ENCODE results near the gene FOXO1.

DNA sequence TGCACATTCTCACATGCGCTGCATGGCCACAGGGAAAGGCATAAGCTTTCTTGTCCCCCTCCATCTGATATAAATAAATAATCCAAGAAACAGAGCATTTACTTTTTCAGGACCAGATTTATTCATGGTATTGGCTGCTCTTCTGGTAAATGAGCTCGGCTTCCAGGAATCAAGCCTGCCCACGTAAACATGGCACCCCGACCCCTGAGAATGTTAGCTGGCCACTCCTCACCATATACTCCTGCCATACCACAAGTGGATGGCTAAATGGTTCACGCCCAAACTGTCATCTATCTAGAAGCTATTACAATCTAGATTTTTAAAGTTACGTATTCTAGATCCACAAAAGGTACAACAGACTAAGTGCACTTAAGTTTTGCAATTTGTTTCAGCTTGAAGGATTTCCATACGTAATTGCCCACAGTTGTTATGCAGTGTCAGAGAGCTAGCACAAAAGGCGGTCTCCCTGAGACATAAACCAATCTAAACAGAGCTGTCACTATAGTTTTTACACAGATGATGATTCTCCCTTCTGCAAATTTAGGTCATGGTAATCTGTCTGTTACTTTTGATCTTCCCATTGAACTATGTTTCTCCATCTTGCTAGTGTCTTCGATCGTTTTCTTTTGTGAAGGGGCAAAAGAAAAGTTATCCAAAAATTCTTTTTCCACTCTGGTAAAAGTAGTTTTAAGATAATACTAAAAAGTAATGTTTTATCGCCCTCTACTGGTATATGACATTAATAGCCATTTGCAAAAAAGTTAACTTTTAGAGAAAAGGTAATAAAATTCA, 16.2 kb upstream of the FOXO1 start:
- peak; percentile 88 for TF ChIP-seq CTCF (conservative IDR thresholded peaks at IDR 0.05; ENCODE audit: low read length)
- TF ChIP-seq EZH2phosphoT487 (IDR thresholded peaks at IDR 0.05; ENCODE audit: borderline replicate concordance, low read depth, low read length): no peak
